ENCODE measurements around the gene MORN1.
"Not testable (repeated sequence)": the region's sequence is repeated elsewhere in the genome, so short reads cannot be mapped to it uniquely, and the experiment has no call there.

The MORN1 gene

DNA sequence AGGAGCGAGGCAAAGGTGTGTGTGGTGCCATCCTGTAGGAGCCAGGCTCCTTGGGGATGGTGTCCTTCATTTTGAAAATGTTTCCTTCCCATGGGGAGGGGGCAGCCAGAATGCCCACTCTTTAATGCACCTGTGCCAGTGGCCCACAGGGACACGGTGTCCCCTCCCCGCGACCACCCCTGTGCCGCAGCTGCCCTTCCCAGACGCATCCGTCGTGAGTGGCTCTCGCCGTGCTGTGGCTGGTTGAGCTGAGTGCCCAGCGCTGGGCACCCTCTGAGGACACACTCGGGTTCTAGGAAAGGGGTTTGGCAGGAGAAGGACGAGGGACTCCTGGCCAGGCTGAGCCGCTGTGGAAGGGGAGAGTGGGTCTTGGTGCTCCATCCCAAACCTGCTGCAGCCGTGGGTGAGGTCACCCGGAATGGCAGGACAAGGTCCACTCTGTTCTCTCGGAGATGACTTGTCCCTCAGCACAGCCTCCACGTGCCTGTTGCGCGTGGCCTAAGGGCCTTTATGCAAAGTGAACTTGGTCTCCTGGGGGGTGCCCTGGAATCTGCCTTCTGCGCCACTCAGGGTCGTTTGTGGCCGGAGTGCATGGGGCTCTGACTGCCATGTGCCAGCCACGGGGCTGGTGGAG is 88.9 kb downstream of the MORN1 start:
- DNase-seq = no peak

DNA sequence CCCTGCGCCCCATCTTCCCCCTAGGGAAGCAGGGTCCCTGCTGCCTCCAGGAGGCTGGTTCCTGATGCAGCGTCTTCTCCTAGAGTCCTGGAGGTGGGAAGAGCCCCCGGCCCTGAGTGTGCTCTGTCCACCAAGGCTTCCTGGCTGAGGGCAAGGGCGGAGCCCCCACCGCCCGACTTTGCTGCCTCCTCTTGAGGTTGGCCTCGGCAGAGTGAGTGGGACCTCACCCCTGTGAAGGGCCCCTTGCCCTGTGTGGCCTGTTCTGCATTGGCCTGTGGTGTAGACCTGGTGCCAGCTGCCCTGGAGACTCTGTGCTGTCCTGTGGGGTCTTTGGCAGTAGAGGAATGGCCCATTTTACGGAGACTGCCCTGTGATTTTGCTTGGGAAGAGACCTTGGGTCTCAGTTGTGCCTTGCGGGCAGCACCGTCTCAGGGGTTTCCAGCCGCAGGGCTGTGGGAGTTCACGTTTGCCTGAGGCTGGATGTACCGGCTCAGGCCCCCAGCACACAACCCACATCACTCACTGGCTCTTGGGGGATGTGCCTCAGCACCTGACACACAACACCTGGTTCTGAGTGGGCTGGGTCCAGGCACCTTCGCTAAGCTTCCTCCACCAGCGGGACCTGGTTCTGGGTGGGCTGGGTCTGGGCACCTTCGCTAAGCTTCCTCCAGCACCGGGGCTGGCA is 89.6 kb downstream of the MORN1 start:
- no peak for DNase-seq

DNA sequence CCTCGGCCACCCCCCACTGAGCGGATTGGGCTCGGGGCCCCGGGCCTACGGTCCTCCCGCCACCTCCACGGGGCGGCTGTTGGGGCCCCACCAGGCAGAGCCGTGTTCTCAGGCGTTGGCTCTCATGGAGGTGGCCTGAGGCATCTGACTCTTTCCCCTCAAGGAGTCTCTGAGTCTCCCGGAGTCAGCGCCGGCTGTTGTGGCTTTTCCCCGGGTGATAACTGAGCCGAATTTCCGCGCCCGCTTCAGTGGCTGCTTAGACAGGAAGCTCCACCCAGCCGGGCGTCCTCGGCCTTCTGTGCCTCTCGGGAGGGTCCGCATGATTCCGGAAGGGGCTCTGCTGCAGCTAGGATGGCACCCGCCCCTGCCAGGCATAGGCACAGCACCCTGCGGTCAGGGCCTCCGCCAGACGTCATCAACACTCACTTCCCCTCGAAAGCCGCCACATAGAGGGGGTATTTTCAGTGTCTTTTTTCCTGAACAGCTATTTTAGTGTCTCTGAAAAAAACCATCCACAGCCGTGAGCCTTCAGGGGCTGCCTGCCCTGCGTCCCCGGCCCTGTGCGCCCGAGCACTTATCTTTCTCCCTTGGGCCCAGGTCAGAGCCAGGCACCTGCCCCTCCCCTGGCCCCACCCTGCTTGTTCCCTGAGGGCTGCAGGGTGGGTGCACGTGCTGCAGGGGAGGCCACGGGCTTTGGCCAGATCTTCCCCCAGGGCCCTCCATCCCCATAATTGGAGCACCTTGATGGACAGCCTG is 90.3 kb downstream of the MORN1 start:
- no peak for DNase-seq

DNA sequence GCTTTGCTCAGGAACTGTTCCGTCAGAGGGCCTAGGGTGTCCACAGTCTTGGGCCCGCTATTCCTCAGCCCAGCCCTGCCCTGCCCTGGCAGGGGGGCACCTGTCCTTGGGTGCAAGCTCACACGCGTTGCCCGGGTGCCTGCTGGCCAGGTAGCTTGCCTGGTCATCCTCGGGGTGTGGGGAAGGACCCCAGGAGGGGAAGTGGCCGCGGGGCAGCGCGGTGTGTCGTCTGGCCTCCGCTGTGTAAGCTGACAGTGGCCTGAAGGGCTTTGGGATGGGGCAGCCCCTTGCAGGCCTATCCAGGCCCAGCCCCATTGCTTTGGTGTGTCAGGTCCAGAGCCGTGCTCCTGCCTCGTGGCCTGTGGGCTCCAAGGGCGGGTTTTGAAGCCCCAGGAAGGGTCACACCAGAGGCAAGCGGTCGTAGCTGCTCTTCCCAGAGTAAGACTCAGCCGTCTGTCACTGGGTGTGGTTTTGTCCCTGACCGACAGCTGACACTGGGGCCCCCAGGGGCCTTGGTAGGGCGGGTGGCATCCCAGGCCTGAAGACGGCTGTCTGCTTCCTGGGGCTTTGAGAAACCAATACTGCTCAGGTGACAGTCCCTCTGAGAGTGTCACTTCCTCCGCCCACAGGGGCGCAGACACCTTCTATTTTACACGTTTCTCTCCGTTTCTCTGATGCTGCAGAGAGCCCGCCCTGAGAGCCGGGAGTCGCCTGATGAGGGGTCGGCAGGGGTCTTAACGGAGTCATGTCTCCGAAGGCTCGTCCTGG is 91.2 kb downstream of the MORN1 start:
- DNase-seq = no peak

DNA sequence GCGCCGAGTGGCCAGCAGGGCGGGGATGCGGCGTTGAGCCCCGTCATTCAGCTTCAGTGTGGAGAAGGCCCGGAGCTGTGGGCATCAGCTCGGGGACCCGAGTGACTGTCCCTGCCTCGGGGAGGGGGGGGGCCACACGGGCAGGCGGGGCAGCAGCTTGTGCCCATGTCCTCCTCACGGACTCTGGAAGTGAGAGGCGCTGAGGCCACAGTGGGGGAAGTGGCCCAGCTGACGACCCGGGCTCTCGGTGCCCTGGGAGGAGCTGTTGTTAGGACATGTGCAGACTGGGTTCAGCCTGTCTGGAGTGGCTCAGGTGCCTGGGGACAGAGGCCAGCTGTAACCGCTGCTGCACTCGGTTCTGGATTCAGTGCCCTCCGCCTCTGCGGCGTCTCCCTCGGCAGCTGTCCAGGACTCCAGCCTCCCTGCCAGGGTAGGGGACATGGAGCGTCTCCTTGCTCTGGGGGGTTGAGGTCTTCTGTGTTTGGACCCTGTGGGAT is 92.2 kb downstream of the MORN1 start:
- DNase-seq = no peak

DNA sequence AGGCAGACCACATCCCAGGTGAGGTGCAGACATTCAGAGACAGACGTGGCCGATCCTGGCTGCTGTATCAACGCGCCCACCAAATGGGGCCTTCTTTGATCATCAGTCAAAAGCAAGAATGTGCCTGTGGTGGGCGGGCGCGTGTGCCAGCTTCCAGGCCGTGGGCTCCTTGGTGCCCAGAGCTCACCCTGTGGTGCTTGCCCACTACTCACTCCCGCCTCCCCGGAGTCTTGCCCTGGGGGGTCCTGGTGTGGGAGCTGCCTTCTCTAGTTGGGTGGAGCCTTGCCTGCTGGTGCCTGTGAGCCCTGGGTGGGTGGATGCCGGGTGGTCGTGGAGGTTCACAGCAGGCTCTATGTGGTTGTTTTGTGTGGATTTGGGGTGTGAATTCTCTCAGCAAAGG is 92.7 kb downstream of the MORN1 start:
- DNase-seq = no peak

DNA sequence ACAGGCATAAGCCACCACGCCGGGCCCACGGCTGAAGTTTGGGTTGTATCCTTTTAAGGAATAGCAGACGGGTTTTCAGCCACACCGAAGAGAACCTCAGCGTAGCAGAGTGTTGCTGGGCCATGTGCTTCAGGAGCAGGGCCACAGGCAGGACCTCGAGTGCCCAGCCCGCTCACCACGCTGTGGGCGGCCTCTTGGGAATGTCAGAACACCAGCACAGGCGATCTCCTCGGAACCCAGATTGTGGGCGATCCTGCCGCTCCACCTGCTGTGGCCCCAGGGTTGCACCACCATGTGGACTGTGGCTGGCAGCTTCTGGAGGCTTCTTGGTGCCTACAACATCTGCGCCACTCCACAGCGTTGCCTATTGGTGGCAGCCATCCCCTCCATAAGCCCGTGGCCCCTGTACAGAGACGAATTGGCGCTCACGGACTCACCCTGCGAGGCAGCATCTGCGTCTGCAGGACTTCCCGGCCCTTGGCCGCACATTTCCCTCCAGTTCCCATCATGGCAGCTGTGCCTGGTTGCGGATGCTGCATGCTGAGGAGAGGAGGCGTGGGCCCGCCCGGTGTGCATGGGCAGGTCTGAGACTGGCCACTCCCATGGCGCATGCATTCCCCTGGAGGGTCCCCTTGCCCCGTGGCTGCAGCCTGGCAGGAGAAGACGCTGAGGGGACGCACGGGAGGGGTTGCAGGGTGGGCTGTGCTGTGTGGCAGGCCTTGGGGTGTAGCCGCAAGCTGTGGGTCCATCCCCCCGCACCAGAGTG is 93.9 kb downstream of the MORN1 start:
- DNase-seq = no peak

DNA sequence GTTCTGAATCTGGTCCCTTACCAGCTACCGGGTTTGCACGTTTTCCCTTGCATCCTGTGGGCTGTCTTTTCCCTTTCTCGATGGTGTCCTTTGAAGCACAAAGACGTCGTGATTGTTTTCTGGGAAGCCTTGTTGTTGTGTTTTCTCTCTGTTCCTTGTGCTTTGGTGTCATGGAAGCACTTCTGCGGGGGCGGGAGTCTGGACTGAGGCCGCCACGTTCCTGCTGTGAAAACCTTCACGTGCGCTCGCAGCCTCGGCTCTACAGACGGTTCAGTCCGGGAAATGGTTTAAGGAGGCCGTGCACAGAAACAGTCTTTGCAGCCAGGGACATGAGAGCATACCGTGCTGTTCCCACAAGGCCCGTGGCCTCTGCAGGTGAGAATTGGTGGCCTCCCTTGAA is 94.7 kb downstream of the MORN1 start:
- no peak for DNase-seq

DNA sequence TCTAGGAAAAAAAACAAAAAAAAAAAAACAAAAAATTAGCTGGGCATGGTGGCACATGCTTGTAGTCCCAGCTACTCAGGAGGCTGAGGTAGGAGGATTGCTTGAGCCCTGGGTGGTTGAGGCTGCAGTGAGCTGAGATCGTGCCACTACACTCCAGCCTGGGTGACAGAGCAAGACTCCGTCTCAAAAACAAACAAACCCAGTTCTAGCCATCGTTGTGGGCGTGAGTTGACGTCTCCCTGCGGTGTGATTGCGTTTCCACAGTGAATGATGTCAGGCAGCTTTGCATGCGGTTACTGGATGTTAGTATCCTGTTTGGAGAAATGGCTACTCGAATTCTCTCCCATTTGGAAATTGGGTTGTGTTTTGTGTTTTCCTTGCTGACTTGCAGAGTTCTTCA is 95.1 kb downstream of the MORN1 start:
- DNase-seq = not testable (repeated sequence)

DNA sequence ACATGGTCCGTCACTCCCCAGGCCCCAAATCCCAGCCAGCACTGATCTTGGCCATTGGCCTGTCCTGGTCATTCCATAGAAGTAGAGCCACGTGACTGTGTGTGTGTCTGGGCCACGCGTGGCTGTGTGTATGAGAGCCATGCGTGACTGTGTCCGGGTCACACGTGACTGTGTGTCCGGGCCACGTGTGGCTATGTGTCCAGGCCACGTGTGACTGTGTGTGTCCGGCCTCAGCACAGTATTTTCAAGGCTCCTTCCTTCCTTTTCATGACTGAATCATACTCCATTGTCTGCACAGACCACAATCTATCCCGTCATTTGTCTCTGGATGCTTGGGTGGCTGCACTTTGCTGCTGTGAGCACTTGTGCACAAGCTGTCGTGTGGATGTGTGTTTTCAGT is 95.8 kb downstream of the MORN1 start:
- no peak for DNase-seq

DNA sequence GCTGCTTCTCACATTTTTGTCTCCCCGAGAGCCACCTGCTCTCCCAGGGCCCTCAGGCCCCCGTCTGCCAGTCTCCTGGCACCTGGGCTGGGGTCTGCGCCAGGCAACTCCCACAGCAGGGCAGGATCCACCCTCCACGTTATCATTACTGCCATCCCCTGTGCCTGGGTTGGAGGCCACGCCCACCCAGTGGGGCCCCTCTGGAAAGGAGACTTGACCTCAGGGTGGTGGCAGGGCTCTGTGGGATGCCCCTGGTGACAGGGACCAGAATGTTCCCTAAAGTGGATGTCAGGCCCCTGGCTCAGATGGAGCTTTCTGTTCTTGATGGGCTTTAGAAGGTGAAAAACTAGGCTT is 96.7 kb downstream of the MORN1 start:
- DNase-seq = no peak

DNA sequence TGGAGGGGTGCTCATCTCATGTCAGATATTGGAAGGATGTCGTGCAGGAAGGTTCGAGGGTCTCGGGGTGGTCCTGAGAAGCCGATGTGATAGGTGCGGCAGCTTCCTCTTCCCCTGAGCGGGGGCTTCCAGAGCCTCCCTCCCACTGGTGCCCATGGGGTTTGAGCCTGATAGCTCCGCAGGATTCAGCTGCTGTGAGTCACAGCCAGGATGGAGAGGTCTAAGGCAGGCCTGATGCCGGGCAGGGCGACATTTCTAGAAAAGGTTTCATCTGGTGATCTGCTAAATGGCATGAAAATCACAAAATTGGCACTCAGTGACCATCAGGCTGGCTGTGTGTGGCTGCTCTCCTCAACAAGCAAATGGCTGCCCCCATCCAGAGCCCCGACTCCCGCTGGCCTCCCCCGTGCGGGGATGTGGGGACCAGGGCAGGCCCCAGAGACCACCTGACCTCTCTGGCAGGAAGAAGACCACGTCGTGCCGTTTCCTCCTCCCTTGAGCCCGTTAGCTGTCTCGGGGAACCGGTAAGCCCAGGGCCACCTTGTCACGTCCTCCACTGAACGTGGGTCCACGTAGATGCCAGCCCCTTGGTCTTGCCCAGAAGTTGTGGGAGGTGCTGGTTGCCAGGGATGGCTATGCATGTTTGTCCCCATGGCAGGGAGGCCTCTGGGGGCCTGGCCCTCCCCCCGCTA is 97.2 kb downstream of the MORN1 start:
- DNase-seq = no peak

DNA sequence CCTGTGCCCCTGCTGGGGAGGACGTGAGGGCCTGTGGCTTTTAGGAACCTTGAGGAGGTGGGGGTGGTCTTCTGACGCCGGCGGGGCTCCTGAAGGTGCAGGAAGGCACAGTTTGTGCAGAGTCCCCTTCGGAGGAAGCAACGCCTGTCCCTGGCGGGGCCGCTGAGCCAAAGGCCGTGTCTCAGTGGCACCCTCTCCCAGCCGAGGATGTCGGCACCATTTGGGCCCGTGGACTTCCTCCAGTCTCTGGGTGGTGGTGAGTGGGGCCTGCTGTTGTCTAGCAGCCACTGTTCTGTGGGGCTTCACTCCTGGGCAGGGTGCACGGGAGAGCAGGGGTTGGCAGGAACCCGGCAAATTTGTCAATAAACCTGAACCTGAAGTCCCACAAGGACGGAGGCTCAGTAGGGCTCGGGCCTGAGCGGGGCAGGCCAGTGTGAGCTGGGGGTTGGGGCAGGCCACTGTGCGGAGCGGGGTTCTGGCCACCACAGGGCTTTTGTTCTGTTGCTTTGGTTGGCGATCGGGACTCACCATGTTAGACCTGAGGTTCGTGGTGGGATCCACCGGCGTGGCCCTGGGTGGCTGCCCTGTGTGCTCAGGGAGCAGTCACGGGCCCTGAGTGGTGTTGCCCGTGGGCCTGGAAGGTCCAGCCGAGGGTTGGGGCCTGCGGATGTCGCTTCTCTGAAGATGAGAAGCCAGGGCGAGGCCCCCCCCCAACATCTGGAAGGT is 98.5 kb downstream of the MORN1 start:
- no peak for DNase-seq

DNA sequence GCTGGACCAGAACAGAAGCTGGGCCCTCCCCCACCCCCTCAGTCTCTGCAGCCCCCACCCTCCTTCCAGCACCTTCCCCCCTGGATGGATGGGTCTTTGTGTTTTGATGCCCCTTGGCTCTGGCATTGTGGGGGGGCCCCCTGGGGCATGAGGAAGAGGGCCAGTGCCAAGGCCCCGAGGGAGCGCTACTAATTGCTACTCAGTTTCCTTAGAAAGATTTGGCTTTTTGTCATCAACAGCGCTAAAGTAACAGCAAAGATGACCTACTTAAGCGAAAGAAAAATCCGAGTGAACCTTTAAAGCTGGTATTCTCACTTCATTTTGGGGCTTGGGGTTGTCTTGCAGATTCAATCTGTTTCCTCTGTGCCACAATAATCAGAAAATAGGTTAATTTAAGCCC is 99.8 kb downstream of the MORN1 start:
- DNase-seq = no peak

DNA sequence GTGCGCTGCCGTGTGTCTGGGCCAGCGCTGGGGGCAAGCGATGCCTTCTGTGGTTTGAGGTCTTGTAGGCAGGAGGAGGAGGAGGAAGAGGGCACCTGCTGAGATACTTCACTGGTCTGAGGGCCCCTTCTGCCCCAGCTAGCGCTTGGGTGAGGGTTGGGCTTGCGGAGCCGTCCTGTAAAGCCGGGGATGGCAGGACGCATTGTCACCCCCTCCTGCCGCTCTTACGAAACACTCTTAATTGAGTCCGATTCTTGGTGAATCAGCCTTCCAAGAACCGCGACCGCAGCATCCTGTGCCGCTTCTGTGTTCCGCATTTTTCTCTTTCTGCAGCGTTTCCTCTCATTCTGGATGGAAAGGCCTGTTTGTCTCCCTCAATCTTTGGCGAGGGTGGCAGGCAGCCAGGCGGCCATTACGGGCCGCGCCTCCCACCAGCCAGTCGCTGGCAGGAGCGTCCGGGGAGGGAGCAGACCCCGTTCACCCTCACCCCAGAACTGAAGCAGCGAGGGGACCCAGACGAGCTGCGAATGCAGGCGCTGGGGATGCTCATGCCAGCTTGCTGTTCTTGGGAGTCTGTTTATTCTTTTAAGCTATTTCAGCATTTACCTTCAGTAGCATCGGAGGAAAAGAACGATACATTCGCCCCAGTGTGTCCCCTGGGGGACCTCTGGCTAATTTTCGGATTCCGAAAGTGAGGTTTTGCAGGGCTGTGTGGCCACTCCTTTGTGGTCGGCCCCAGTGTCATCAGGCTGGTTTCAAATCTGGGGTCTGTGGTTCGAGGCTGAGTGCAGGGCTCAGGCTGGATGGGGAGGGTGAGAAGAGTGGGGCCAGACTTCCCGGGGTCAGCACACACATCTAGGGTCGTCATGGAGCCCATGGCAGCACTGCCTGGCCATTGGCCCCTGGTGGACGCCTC is 100.5 kb downstream of the MORN1 start:
- DNase-seq = no peak

DNA sequence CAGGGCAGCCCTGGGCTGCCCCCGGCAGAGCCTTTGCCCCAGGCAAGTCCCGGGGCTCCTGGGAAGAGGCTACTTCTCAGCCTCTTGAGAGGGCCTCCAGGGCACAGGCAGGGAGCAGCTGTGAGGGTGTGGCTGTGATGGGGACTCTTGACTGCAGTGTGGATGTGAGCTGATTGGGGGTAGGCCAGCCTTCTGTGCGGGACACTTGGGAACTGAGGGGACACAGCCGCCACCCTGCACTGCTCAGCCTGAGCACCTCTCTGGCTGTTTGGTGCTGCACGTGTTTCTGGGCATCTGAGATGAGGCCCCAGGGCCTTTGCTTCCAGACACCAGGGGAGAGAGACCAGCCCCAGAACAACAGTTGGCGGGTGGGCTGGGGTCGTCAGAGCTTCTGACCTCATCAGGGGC is 101.2 kb downstream of the MORN1 start:
- no peak for DNase-seq

DNA sequence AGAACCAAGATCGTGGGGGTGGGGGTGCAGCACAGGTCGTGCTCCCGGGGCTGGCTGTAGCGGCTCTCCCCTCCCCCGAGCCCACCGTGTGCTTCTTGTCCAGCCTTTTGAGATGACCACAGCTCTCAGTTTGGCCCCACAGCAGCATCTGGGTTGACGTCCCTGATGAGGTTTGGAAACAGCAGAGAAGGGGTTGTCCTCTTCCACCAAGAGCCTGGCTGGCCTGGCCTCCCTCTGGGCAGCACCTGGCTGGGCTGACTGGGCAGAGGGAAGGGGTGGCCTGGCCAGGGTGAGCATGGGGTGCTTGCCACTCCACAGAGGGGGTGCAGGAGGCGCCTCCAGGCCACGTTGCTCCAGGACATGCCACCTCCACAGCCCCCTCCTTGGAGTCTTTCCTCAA is 101.7 kb downstream of the MORN1 start:
- DNase-seq = no peak

DNA sequence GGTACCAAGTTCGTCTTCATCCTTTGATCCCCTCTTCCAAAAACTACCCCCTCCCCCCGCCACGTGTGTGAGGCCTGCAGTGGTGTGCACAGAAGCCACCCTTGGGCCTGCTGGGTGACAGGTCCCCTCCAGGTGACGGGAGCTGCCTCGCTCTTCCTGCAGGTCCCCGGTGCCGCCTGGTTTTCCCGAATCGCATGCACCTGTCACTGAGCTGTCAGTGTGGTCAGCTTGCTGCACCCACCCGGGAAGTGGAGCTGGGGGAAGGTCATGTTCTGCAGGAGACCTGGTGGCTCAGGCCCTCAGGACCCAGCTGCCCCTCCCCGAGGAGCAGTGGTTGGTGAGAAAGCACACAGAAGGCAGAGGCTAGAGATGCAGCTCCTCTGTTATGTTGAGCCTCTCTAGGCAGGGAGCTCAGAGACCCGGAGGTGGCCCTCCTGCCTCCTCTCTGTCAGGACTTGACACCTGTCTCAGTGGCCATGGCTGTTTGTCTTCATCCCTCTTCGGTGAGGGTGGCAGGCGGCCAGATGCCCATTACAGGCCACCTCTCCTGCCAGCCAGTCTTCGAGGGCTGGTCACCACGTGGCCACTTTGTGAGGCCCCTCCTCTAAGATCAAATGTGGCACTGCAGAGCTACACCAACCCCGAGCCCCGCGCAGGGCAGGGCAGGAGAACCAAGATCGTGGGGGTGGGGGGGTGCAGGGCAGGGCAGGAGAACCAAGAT is 102.4 kb downstream of the MORN1 start:
- DNase-seq = no peak

DNA sequence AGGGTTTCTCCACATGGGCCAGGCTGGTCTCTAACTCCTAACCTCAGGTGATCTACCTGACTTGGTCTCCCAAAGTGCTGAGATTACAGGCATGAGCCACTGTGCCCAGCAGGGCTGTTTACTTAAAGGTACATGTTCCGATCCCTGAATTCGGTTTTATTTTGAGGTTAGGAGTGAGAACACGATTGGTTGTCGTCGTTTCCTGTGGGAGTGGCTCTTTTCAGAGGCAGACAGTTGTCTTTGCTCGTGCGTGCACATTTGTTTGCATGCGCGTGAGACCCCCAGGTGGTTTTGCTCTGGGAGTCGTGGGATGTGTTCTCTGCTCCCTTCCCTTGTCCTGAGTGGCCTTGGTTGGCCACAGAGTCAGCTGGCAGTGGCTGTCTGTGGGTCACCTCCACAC is 103.0 kb downstream of the MORN1 start:
- DNase-seq = no peak

DNA sequence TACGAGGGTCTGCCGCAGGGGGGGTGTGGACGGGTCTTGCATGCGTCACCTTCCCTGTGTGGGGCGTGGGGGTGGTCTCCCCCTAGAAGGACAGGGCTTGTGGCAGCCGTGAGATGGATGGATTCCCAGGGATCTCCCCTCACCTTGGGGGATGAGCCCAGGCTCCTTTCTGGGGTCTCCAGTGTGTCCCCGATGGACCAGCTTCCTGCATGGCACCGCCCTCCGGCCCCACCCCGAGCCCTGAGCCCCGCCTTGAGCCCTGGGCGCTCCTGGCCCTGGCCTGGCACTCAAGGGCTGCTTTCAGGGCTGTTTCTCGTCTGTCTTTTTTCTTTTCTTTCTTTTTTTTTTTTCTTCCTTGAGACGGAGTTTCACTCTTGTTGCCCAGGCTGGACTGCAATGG is 103.7 kb downstream of the MORN1 start:
- no peak for DNase-seq

Data from DMS 273 treated with DMSO at 0.1 percent for 48 hours (cell line).